ENCODE measurements around the gene UBE2G2.

GRCh38 chr21:44833663-44834062 is 32.0 kb upstream of the UBE2G2 start:
- no peak for TF ChIP-seq ZBTB7A (IDR thresholded peaks at IDR 0.05; ENCODE audit: low read depth)
- no peak for TF ChIP-seq TCF12 (IDR thresholded peaks at IDR 0.05; ENCODE audit: low read depth)
- TF ChIP-seq, protein P1, sequence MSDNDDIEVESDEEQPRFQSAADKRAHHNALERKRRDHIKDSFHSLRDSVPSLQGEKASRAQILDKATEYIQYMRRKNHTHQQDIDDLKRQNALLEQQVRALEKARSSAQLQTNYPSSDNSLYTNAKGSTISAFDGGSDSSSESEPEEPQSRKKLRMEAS (IDR thresholded peaks at IDR 0.05) = no peak
- no peak for TF ChIP-seq USF1 (IDR thresholded peaks at IDR 0.05)
- no peak for TF ChIP-seq RAD21 (IDR thresholded peaks at IDR 0.05; ENCODE audit: low read depth)
- TF ChIP-seq NFIC (IDR thresholded peaks at IDR 0.05) = no peak
- no peak for TF ChIP-seq YY1 (IDR thresholded peaks at IDR 0.05; ENCODE audit: low read depth)
- TF ChIP-seq REST (IDR thresholded peaks at IDR 0.05; ENCODE audit: low read depth) = no peak
- no peak for TF ChIP-seq CREB1 (IDR thresholded peaks at IDR 0.05; ENCODE audit: low read depth)
- no peak for TF ChIP-seq TAF1 (IDR thresholded peaks at IDR 0.05; ENCODE audit: low read depth)
- TF ChIP-seq CEBPB (IDR thresholded peaks at IDR 0.05) = no peak
- no peak for TF ChIP-seq EP300 (IDR thresholded peaks at IDR 0.05; ENCODE audit: borderline replicate concordance)
- no peak for TF ChIP-seq EGR1 (IDR thresholded peaks at IDR 0.05)

Data from Ishikawa (cell line).